ENCODE measurements around the gene SND1.

GRCh38 chr7:128068785-128069184 lies 416.8 kb downstream of the SND1 start:
- TF ChIP-seq SUZ12 (IDR thresholded peaks at IDR 0.05) (no peak), FOXA1 (IDR thresholded peaks at IDR 0.05) (no peak), SP1 (IDR thresholded peaks at IDR 0.05) (no peak), HDGF (IDR thresholded peaks at IDR 0.05; ENCODE audit: borderline replicate concordance) (no peak), NFRKB (IDR thresholded peaks at IDR 0.05) (no peak)
